ENCODE results near the gene DPP10.

The DPP10 gene

DNA sequence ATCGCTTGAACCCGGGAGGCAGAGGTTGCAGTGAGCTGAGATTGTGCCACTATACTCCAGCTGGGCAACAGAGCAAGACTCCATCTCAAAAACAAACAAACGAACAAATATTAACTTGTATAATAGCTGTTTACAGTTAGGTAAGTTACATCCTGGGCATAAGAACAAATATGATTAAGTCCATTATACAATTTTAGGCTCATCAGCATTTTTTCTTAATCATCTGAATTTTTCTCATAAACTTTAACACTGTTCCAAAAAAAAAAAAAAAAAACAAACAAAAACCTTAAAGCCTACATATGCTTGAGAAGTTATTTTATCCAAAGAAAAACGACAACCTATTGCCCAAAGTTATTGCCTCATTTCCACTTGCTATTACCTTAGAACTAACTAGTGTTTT is 1042.5 kb downstream of the DPP10 start:
- DNase-seq = no peak

DNA sequence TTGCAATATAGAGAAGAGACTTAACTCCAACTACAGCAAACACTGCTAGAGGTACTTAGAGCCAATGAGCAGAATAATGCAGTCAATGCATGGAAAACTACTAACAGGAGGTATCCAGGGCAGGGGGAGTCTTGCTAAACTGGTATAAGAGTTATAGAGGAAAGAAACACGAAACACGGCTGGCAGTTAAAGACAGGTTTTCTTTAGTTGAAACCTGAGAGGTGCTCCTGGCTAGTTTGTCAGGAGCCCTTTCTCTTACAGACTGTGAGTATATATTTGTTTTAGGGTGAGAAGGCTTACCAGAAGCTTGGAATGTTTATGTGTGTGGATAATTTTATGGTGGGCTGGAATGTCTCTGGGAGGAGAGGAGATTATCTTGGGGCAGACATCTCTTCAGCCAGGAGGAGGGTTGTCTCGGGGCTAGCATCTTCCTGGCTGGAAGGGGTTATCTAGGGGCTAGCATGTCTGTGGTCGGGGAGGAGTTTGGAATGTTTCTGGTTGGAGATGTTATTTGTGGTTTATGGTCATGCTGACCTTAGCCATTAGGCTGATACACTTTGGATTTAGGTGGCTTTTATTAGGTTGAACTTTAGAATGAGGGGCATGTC is 1048.8 kb downstream of the DPP10 start:
- no peak for DNase-seq

DNA sequence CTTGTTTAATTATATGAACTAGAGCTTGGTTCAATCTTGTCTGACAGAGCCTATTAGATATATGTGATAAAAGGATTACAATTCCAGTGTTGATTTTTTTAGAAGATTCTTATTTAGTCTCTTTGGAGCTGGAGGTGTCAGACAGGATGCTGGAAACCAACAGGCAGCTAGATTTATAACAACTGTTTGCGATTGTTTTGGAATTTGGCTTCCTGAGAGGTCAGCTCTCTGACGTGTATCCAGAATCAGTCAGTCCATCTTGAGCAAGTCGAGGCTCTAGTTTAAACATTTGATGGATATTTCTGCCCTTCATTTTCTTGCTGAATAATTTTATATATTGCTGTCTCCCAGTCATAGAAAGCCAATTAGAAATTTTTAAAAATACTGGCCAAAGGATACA is 1062.9 kb downstream of the DPP10 start:
- no peak for DNase-seq

DNA sequence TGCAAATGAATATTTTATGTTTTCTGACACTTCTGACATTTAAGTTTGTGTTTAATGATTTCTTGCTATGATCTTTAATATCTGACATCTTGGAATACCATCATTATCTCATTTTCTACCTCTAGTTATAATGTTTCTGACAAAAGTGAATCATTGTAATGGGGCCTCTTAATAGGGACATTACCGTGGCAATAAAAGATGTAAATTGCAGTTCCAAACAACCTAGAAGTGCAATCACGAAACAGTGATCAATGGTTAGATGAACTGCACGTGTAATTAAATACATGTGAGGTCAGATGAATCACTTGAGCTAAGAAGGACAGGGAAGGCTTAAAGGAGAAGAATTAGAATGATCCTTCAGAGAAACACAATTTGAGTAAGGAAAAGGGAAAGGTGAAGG is 1078.3 kb downstream of the DPP10 start:
- DNase-seq = no peak

DNA sequence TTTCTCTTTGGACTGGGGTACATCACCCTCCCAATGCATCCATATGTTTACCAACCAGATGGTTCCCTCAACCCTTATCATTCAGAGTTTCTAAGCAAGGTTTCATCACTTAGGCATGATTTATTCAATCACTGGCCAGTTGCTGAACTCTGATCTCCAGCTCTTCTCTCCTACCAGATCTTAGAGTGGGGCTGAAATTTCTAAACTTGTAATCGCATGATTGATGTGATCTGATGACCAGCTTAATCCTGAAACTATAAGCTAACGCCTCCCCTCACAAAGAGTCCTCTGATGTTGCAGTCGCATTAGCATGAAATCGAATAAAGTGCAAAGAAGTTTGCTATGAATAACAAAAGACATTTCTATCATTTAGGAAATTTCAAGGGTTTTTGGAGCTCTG is 1082.0 kb downstream of the DPP10 start:
- no peak for DNase-seq

DNA sequence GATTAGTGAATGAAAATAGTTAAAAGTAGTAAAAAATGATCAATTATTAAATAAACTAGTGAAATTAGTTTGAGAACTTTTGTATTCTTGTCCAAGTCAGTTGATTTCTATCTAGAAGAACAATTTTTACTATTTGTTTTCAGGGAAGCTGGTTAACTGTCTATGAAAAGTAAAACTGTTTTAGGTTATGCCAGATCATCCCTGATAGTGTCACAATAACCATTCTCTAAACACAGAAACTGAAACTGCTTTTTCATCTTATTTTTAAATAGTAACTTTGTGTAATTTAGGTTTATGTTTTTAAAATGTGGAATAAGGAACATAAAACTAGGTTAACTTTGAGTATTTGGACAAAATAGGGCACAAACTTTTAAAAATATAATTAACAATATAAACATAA is 1087.2 kb downstream of the DPP10 start:
- no peak for DNase-seq

DNA sequence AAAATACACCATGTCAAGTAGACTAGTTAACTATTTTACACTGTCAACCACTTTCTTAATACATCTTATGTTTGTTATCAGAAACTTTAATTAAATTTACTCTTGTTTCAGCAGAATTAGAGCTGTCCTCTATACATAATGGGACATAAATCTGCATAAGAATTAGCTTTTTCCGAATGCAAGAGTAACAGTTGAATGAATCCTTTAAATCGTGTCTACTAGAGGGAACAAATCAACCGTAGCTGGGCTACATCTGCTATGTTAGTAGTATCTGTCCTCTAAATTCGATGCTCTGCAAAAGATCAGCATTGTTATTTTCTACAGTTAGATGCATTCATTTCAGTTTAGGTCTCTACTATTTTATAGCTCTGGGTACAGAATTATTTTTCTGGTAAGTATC is 1090.6 kb downstream of the DPP10 start:
- no peak for DNase-seq

DNA sequence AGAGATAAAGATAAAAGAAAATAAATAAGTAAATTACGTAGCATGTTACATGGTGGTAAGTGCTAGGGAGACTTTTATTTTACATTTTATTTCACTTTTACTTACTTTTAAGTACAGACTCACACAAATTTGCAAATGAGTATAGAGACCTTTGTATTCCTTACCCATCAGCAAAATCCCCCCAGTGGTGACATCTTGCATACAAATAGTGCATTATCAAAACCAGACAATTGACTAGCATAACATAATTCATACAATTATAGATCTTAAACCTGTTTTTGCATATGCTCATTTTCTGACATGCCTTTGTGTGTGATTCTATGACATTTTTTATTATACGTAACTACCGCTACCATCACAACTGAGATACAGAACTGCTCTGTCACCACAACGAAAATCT is 1099.4 kb downstream of the DPP10 start:
- no peak for DNase-seq

DNA sequence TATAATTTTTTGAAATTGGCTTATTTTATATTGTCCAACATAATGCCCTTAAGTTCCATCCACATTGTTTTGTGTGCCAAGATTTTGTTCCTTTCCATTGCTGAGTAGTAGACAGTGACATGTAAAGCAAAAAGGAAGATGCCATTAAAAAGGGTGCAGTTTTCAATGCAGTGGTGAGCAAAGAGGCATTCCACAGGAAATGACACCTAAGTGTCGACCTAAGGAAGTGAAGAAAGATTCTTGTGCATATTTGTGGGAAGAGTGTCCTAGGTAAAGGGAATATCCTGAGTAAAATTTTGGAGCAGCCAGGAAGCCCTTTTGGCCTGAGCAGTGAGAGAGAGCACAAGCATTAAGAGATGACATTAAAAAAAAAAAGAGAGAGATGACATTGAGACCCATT is 1099.9 kb downstream of the DPP10 start:
- no peak for DNase-seq

DNA sequence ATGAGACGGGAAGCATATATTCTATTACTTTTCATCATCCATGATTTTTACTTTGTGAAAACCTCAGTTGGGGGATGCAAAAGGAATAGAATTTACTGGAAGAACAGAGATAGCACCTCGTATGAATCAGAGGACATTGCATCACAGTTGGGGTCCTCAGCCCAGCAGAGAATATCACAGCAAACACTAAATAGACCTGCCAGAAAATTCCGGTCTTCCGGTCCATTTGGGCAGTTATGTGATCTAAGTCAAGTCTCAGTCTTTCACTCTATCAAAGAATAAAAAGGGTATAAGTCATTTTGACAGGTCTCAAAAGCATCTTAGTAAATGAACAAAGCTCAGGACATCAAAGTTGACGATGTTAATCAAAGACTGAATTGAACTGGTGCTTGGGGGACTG is 1100.6 kb downstream of the DPP10 start:
- no peak for DNase-seq

DNA sequence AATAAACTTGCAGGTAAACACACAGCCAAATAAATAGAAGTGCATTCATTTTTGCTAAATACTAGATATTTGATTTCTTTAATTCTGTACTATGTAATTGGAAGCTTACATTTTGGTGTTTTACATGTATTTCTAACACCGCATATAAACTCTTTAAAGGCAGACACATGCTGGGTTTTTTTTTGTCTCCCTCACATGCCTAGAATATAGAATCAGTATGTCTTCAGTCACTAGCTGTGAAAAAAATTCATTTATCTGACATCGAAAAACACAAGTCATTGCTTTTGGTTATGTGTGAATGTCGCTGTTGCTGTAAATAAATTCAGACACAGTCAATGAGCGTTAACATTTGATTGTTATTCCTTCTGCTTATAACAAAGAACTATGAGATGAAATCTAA is 1101.0 kb downstream of the DPP10 start:
- DNase-seq = no peak

DNA sequence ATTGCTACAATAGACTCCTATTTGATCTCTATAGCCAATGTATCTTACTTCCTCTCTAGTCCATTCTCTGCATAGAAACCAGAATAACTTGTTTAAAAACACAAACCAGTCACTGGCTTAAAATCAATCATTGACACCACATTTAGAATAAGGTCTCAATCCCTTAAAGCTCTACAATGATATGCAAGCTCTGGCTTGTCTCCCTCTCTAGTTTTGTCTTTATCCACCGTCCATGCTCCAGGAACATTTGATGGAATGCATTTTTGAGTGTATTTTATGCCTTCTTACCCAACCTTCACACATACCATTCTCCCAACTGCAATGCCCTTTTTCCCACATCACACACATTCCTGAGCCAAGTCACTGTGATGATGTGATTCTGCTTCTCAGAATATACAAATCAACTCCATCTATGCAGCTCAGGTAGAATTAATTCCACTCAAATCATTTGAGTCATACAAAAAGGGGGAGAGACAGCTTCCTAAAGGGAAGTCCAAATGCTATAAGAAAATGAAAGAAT is 1107.2 kb downstream of the DPP10 start:
- no peak for DNase-seq

DNA sequence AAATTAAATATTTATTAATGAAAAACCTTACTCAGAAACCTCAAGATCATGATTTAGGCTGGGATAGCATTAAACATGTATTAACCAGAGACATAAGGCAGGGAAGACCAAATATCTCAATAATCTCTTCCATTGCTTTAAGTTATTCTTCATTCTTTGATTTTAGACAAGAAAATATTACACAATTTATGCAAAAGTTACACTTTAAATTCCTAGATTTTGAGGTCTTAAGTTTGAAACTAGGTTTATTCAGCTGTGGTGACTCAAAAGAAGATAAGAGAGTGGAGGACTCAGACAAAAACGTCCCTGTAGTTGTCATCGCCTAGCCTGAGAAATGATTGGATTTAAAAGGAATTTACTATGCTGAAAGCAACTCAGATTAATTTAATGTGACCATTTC is 1110.3 kb downstream of the DPP10 start:
- no peak for DNase-seq

DNA sequence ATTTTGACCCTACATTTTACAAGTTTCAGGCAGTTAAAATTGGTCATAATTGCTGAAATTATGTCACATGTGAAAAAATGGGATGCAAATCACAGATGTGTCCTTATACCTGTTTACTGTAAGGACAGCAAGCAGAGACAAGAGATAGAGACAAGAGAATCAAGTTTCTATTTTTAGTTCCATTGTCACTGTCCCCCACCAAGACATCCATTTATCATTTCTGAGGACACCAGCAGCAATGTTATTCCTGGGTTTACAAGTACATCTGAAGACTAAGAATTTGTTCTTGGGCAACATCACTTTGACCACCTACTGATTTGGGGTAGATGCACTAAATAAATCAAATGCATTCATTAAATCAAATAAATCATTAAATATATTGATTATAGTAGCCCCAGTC is 1111.7 kb downstream of the DPP10 start:
- DNase-seq = no peak

DNA sequence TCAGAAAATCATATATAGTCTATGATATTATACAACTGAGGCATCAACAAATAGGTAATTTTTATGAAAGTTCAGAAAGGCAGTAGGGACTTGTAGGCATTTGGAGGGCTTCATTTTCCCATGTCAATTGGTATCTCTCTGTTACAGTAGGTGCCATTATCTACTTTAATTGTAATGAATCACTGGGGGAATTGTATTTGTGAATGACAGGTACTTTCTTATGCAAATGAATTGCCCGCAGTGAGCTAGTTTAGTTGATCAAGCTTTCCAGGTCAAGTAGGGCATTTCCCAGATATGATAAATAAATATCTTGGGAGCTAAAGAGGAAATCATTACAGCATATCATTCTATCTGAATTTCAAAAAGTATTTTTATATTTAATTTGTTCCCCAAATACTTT is 1116.3 kb downstream of the DPP10 start:
- DNase-seq = no peak

DNA sequence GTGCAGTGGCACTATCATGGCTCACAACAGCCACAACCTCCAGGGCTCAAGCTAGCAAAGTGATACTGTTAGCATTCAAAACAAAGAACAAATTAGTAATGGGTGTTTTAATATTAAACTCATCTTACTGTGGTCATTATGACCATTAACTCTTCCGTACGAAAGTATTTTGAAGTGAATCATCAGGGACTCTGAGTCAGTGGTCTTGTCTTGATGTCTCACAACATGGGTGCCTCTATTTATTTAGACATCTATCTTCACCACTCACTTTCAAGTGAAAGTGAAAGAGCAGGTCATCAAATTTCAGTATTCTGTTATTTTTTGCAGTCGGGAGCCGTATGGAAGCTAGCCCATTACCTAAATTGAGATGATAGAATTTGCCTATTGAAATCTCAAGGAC is 1118.2 kb downstream of the DPP10 start:
- no peak for DNase-seq

DNA sequence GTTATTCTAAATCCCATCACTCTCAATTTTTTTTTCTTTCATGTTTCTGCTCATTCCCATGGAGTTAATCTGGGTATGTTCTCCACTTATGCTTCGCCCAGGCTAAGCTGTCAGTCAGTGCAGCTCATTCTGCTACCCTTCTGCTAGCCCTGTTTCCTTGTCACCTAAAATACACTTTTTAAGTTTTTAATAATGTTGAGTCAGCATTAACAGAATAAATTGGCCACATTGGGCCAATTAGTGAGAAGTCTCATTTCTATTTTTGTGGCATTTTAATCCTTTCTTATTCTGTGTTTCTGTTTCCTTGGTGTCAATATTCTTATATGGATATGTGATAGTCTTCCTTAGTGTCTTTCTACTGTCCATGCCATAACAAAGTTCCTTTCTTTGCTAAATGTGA is 1126.2 kb downstream of the DPP10 start:
- DNase-seq = no peak

DNA sequence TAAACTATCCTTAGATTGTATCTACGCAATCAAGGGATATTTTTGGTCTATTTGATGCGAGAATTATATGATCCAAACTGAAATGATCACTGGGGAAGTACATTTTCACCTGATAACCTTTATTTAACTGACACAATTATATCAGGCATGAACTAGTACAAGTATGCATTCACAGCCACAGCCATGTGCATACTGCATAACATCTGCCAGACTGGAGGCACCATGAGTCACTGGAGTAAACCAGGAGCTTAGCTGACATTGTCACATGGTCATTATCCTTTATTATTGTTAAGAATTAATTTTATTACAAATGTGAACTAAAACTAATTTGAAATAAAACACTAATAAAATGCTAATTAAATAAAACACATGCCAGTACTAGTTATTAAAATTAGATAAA is 1127.1 kb downstream of the DPP10 start:
- no peak for DNase-seq

DNA sequence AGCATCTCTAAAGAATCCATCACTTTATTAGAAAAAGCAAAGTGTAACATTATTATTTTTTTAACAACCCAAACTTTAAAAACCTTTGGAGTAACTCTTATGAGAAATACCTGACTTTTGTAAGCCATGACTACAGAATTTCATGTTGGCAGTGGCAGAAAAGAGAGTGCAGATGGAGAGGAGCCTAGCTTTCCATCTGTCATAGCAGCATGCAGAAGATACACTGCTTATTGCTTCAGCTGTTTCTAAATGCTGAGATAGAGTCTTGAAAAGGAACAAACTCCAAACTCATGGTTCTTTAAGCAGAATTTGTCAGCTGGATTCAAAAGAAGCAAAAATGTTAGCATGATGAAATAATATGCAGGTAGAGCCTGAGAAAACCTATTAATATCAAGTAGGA is 1130.3 kb downstream of the DPP10 start:
- no peak for DNase-seq

DNA sequence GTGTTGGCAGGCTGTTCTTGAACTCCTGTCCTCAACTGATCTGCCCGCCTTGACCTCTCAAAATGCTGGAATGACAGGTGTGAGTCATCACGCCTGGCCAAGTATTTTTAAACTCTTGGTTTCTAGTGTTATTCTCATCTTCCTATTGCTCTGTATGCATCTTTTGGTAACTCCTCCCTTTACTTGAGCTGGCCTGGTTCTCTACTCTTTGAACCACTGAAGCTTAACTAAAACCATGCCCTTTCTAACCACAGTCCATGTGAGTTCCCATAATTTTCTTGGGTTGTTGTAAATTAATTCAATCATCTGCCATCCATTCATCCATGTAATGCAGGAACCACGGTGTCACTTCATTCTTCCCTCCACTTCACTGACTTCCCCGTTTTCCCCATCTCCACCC is 1131.3 kb downstream of the DPP10 start:
- DNase-seq = no peak

DNA sequence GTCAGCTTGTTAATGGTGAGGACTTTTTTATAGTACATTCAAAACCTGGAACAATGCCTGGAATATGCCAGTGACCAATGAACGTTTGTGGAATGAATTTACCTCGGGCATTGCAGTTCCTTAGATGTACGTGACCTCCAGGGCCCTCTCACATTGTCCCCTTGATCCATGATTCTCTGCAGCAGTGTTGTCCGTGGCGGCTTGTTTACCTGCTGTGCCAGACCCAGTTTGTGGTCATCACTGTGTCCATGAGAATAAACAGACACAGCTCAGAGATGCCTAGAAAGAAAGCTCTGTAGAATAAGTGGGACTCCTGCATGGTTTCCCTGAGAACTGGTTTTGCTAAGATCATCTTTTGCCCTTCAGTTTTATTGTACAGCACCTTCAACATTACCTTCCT is 1132.2 kb downstream of the DPP10 start:
- no peak for DNase-seq

DNA sequence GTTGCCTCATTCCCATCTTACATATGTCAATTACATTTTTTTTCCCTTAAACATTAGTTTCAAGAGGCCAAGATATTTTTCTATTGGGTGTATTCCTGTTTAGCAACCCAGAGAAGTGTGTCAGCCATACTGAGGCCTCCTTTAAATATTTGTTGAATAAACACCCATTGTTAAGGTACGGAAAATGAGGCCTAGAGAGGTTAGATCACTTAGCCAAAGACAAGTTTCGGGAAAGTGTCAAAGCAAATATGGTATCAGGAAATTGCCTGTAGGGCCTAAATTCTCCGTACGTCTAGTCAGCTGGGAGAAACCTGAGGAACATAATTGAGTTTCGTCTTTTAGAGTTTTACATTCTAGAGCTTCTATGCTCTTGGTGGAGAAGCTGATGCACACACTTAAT is 1138.3 kb downstream of the DPP10 start:
- no peak for DNase-seq

DNA sequence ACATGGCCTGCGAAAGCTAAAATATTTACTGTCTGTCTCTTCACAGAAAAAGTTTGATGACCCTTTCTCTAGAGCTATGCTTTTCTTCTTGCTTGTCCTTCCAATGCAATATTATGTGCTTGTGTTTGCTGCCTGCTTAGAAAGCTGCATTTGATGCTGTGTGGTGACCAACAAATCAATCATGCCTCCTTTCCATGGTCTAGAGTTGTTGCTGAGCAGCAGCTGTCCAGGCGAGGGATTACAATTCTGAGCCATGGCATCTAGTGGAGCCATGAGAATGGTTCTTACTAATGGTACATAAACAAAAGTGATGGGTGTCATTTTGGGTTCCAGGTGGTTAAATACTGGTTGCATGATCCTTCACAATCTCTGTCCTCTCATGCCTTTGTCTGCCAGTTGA is 1142.1 kb downstream of the DPP10 start:
- DNase-seq = no peak

DNA sequence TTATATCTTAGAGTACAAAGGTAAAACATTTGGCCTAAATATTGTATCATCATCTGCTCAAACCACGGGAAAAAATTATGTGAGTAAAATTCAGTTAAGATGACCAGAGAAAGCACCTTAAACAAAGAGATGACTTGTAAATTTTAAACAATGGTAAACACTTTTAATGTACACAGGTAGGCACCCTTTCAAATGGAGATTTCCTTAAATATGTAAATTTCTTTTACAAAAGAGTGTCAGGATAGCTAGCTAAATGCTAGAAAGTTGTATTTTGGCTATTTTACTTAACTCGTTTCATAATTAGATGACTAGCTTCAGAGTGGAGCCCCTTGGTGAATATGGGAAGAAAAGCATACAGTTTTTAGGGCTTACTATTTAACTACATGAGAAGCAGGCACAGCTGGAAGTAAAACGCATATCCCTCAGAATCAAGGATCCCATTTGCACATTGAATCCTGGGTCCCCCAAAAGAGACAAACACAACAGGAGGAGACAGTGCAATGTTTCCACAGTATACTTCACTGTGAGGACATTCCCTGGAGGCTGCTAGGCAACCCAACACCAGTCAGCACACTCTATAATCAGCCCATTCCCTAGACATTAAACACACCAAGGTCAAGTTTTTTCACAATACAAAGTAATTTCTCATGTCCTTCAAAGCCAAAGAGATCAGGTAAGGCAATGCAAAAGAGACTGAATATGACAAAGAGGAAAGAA is 1154.4 kb downstream of the DPP10 start:
- DNase-seq = no peak

DNA sequence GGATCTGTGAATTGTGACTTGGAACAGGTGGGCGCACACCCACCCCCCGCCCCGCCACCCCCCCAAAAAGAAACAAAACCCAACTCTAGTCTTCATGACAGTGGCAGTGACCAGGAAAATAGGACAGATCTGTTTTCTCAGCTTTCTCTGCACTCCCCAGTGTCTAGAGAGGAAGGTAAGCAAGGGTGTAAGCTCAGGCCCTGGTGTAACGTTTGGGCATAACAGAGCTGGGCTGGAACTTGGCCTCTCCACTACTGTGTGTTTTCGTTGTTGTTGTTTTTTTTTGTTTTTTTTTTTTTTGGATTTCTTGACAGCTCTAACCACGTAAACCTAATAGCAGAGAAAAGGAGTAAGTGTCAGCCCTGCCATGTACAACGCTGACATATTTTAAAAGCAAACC is 1160.8 kb downstream of the DPP10 start:
- DNase-seq = no peak

All from CD4-positive, alpha-beta T cell treated with Interferon gamma for 1 hour (primary cell).